AML-193 (cell line): Measurements from ENCODE around the gene DKKL1.
A peak's percentile ranks its signal among the peaks of the same experiment; 100 is the strongest.

ENCODE experiments used
- DNase-seq, 2 experiments: peaks; one replicate each; lab custom pipeline; 2025; lab: John Stamatoyannopoulos, UW

DKKL1 gene

DNA sequence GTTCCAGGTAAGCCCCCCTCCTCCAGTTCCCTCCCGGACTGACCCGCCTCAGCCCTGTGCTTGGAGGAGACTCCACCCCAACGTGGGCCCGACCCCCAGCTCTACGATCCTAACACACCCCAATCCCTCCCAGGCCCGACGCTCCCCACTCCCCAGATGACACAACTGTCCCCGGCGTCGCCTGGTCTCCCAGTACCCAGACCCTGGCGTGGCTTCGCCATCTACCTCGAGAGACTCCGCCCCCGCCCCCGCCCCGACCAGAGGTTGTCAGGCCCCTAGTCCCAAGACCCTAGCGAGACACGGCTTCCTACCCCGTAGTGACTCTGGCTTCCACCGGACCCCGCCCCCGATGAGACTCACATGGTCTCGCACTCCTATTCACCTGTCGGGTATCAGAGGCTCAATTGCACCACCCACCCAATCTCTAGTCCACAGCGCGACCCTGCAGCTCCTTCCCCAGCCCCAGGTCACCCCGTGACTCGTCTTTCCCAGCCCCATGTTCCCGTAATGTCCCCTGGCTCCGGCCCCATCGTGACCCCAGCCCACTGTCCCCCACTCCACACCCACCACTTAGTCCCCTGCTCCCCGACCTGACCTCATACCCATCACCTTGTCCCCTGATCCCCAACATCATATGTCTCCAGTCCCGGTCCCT is 25.5 kb upstream of the DKKL1 start:
- no peak for DNase-seq

DNA sequence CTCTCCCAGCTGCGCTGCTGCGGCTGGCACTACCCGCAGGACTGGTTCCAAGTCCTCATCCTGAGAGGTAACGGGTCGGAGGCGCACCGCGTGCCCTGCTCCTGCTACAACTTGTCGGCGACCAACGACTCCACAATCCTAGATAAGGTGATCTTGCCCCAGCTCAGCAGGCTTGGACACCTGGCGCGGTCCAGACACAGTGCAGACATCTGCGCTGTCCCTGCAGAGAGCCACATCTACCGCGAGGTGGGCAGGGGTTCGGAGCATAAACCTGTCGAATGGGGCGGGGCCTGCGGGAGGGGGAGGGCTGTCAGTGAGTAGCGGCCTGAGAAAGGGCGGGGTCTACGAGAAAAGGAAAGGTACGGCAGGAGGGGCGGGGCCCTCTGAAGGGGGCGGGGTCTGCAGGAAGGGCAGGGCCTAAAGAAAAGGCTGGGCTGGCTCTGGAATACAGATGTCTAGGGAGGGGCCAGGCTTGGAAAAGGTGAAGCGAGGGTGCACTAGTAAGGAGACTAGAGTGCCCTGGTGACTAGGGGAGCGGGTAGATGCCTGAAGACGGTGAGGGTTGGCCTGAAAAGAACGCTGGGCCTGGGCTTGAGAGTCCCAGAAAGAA is 24.9 kb upstream of the DKKL1 start:
- DNase-seq: no peak

DNA sequence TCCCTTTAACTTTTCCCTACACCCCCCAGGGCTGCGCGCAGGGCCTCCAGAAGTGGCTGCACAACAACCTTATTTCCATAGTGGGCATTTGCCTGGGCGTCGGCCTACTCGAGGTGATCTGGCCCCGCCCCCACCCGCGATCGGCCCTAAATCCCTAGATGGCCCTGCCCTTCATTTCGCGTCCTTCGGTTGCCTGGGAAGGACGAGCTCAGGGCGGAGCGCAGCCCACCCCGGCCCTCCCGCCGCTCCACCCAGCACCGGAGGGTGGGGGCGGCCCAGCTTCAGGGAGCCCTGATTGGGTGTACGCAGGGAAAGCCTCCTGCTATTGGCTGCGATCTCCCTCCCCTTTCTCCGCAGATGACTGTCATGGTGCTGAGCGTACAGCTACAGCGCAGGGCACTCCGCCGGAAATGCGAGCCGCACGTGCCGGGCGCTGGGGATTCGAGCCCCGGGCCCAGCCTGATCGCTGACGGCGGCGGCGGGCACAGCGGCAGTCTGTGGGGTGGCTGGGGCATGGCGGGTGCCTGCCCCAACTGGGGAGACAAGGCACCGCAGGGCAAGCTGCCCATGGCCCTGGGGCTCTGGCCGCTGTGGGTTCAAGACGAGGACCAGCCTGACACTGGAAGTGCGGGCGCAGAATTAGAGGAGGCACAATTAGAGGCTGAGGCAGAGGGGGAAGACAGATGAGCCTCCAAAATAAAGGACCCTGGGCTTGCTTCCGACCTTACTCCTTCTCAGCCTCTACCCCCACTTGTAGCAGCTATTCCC is 24.2 kb upstream of the DKKL1 start:
- DNase-seq: no peak

DNA sequence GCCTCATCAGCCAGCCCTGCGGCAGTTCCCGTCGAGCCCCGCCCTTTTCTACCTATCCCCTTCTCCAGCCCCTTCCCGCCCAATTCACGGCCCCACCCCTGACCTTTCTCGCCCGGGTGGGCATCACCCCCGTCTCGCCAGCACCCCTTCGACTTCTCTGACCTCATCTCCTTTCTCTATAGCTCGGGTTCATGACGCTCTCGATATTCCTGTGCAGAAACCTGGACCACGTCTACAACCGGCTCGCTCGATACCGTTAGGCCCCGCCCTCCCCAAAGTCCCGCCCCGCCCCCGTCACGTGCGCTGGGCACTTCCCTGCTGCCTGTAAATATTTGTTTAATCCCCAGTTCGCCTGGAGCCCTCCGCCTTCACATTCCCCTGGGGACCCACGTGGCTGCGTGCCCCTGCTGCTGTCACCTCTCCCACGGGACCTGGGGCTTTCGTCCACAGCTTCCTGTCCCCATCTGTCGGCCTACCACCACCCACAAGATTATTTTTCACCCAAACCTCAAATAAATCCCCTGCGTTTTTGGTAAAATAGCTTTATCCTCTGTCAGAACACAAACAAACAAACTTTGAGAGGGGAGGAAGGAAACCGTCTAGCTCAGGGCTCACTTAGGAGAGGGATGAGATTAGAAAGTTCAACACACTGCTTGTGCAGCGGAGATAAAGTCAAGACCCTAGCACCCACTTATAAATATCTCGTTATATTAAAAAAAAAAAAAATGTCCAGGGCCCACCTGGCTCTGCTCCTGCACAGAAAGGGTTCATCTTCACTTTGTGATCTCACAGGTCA is 23.4 kb upstream of the DKKL1 start:
- no peak for DNase-seq

DNA sequence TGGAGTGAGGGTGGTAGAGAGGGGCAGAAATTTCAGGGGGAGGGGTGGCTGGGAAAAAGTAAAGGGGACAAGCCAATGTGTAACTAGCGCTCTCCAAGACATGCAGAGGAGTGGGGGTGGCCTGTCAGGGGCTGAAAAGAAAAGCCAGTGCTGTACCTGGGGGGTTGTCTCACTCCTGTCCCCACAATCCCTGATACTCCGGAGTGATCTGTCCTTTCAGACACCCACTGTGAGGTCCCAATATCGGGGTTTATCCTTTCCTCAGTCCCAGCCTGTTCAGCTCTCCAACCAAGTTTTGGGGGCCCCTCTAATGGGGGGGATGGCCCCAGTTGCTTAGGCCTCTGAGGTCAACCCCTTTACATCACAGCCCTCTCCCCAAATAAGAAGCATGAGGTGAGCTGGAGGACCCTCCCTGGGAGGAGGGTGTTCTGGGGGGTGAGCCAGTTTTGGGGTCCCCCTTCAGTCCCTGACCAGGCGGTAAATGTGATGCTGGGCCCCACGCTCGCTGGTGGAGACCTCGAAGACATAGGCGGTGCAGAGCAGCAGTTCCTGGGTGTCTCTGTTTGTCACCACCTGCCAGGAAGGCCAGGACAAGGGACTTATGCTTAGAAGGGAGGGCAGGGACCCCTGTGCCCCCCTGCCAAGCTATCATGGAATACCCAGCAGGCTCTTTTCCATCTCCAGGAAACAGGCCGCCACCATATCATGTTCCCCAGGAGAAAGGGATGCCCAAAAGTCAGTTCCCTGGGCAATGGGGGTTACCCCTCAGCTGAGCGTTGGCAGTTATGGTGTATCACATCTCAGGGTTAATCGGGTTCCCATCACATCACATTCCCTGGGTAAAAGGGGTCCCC is 22.6 kb upstream of the DKKL1 start:
- DNase-seq: no peak

DNA sequence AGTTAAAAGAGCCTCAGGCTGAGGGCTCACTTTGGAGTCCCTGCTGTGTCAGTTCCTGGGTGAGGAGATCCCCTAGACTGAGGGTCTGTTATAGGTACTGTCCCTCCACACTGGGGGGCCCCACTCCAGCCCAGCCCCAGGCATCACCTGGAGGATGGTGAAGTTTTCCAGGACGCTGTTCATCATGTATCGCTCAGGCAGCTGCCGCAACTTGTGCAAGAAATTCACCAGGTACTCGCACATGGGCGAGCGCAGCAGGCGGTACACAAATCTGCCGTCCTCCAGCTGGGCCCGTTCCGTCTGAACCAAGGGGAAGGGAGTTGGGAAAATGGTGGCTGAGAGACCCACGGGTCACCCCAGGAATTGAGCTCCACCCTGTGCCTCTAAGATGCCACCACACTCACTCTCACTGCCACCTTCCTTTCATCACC is 21.4 kb upstream of the DKKL1 start:
- no peak for DNase-seq

DNA sequence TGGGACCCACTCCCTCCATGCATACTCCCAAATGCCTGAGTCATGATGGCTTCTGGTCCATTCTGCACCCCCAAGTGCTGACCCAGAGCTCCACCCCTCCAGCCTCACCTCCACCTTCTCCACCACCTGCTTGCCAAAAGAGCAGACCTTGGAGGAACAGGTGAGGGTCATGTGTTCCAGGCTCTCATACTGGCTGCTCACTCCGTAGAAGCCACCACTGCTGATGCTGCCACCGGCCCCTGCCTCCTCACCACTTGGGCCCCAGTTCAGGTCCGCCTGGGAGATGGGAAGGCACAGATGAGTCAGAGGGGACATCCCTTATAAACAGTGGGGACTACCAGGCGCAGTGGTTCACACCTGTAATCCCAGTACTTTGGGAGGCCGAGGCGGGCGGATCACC is 20.6 kb upstream of the DKKL1 start:
- no peak for DNase-seq

DNA sequence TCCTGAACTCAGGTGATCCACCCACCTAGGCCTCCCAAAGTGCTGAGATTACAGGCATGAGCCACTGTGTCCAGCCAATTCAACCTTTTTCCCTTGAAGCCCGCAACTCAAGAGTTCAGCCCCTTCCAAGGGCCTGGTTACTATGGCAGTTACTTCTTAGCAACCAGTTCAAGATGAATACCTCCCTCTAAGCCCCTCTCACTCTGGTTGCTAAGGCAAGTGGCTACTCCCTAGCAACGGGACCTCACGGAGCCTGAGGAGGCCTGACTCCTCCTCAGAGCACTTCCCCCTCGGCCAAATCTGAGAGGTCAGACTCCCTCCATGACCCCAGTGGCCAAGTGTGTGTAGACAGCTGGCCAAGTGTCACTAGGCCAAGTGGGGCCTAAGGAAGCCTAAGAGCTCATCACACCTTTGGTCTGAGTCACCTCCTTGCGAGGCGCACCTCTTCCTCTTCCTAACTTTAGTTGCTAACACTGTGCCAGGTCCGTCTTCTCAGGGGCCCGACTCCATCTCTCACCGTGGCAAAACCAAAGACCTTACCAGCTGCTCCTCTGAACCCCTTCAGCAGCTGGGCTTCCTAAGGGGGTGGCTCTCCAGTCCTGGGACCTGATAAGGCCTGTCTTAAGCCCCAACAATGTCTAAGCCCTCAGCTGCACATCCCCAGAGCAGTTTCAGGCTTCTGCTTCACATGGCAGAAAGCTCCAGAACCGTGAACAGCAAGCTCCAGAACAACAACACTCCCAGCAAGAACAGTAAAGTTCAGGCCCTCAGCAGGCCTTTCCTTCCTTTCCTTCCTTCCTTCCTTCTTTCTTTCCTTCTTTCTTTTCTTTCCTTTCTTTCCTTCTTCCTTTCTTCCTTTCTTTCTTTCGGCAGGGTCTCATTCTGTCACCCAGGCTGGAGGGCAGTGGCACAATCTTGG is 18.9 kb upstream of the DKKL1 start:
- DNase-seq: no peak

DNA sequence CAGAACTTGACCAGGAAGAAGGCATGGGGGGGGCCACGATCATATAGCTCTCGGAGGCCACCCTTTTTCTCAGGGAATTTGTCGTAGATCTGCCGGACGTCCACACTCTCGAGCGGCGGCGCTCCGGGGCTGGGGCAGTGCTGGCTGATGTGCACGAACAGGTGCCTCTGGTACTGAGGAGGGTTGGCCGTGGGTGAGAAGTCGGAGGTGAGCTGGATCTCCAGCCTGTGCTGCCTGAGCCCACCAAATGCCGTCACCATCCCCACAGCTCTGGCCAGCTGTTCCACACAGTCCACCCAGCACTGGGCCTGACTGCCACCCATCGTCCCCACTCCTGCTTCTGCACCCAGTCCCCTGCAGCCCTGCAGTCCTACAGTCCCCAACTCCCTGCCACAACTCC is 16.5 kb upstream of the DKKL1 start:
- DNase-seq: no peak

DNA sequence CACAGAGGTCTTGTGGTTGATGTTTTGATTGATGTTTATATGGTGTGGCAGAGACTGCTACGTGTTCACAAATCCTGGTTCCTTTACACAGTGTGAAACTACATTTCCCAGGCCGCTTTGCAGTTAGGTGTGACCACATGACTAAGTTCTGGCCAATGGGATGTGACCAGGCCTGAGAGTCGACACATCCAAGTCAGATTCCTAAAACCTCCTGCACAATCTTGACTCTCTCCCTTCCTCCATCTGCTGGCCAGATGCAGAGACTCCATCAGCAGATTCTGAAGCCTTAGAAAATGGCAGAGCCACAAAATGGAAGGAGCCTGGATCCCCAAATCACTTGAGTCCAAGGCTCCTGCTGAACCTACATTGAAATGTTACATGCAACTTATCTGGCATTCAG is 15.8 kb upstream of the DKKL1 start:
- no peak for DNase-seq

DNA sequence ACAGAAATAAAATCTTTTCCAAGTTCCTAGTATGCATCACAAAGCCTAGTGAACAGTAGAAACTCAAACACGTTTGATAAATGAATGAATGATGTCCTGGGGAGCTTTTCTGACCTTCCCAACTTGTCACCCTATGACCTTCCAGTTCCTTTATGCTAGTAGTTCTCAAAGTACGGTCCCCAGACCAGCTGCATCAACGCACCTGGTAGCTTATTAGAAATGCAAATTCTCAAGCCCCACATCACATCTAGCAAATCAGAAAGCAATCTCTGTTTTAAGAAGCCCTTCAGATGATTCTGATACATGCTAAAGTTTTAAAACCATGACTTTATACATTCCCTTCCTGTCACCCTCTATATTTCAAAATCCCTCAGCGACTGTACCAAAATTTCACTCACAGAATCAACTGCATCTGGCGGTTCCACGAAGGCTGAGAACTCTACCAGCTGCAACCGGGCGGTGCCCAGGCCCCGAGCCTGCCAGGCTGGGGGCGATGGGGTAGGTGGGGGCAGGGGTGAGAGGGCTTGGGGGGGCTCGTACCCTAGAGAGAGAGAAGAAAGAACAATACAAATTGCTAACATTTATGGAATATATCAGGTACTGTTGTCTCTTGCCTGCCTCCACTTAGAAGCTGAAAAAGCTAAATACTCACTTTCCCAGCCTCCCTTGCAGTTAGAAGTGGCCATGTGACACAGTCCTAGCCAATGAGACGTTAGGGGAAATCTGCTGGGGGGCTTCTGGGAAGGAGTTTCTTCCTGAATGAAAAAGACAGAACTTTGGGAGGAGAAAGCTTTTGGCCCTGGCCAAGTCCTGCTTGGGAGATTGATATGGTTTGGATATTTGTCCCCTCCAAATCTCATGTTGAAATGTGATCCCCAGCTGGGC is 15.1 kb upstream of the DKKL1 start:
- DNase-seq: no peak

DNA sequence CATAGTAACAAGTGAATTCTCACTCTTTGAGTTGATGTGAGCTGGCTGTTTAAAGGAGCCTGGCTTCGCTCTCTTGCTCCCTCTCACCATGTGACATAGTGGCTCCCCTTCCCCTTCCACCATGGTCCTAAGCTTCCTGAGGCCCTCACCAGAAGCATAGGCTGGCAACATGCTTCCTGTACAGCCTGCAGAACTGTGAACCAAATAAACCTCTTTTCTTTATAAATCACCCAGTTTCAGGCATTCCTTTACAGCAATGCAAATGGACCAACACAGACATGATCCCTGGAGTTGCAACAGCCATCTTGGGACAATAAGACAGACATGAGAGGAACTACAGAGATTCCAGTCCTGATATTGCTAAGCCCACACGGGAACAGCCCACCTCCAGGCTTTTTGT is 14.1 kb upstream of the DKKL1 start:
- DNase-seq: no peak

DNA sequence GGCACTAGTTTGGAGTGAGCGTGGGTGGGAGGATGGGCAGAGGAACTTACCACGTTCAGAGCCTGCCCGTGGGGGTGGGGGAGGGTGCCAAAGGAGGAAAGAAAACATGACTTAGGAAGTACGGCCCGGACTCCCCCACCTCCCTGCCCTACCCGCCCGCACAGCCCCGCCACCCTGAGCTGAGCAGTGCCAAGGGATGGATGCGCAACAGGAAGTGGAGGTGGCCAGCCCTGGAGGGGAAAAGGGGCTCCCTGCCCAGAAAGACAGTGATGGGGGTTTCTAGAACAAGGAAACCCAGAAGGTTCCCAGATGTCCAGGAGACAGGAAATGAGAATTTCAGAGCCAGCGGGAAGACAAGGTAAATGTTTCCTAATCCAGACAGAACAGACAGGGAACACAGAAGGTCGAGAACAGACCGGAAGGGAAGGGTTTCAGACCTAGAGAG is 7.7 kb upstream of the DKKL1 start:
- peak; percentile 36 to 41 for DNase-seq

DNA sequence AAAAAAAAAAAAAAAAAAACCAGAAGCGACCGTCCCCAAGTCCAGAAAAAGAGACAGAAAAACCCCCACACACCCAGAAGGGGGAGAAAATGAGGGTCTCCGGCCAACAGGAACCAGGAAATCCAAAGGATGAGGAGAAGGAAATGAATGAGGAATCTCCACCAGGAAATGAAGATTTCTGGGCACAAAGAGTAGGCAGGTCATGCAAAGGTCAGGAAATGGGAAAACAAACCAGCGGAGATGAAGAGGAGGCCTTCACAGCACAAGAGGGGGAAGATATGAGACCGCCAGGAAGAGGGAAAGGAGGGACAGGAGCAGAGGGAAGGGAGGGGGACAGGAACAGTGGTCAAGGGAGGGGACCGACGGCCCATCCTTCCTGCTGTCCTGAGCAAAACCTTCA is 7.3 kb upstream of the DKKL1 start:
- no peak for DNase-seq

DNA sequence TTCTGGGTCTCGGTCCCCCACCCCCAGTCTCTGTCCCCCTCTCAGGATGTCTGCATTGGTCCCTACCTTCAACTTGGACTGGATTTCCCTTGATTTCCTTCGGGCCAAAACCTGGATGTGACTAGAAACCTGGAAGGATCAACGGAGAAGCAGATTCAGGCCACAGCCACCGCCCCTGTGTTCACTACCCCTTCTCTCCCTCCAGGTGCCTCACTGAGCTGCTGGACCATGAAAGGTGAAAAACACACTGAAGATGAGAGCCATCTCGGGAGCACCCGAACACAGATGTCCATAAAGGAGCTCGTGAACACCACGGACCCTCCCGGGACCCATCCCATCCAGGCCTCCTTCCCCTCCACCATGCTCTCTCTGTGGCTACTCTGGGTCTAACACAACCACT is 6.5 kb upstream of the DKKL1 start:
- no peak for DNase-seq

DNA sequence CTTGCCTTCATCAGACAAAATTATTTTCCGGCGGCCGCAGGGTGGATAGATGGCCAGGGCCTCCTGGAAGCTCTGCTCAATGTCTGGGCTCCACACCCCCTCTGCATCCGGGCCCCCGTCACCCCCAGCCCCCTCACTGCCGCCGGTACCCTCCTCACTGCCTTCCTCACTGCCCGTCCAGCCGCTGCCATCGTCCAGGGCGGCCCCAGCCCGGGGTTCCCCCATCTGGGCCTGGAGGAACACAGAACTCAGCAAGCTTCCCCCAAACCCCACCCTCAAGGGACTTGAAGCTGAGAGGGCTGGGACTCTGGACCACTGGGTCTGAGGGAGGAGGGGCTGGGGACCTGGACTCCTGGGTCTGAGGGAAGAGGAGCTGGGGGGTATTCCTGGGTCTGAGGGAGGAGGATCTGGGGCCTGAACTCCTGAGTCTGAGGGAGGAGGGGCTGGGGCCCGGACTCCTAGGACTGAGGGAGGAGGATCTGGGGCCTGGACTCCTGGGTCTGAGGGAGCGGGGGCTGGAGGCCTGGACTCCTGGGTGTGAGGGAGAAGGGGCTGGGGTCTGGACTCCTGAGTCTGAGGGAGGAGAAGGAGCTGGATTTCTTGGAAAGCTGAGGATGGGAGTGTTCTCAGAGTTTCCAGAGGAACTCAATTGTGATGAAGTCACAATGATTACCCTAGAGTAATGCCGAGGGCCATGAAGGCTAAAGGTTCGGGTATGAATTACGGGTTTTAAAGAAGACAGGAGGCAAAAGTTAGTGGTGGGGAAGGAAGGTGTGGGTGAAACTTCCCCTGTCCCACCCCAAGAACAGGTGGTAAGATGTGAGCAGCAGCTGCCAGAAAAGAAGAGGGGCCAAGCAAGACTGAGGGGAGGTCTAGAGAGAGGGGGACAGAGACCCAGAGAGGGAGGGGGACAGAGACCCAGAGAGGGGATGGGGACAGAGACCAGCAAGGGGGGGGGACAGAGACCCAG is 3.5 kb upstream of the DKKL1 start:
- DNase-seq: no peak

DNA sequence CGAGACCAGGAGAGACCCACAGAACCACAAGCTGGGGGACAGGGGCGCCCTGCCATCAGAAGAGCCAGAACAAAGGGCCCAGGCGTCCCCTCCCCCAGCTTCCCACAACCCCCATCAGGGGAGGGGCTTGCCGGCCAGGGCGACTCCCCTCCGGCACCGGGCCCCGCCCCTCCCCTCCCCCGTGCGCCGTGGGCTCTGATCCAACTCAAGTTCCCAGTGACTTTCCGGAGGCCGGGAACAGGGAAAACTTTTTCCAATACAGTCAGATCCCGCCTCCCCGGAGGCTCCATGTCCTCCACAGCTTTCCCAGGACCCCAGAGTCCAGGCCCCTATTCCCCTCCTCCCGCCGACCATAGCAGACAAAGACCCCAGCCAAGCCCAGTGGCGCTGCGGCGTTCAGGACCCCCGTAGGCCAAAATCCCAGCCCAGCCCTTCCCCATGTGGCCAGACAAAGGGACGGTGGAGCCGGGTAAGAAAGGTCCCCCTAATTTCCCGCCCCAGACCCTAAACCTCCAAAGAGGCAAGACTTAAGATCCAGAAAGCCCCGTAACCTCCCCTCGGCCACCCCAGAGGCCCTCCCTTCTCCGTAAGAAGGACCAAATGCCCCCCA is 2.1 kb upstream of the DKKL1 start:
- no peak for DNase-seq
